Measurements from ENCODE around the gene GATC. TPM values are rescaled to one million over a fixed set of nuclear protein-coding genes. Genes with fewer than 3 reads are reported as not detected.

GATC gene
- total and polyA plus RNA-seq, 2 of the 4 experiments (the other 2 are of a cell fraction), result 8.7 to 16.5 TPM

DNA sequence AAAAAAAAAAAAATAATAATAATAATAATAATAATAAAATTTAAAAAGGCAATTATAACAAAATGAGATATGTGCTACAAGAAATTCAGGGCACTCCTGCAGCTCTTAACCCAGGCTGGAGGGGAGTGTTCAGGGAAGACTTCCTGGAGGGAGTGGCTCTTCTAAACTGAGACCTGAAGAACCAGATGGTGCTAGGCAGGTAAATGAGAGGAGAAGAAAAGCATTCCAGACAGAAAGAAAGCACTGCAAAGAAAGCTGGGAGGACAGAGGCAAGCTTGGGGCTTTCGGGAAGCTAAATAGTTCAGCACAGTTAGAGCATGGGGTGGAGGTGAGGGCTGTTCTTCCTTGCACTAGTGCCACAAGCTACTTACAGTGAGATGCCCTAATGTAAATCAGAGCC lies 33.2 kb downstream of the GATC start:
- no peak overlapping the region for H2BK20ac ChIP-seq (ENCODE audit: low read depth, low read length)
- POLR2A ChIA-PET (ENCODE audit: unreplicated experiment), result no interaction called here
- in situ Hi-C loops (cut with MboI; ENCODE audit: low sequenced_read_pairs), result no loop called here

More for the DNA sequence above, 33.2 kb downstream of the GATC start:
- dilution Hi-C loops (cut with HindIII; ENCODE audit: low sequenced_read_pairs, unreplicated experiment) (no loop called here), intact Hi-C loops (cut with micrococcal nuclease) (no loop called here)
- H4K5ac ChIP-seq (ENCODE audit: low read depth, low read length), result no peak overlapping the region
- no peak overlapping the region for H2AK5ac ChIP-seq (ENCODE audit: low read depth, low read length)
- H2BK5ac ChIP-seq (ENCODE audit: low read depth, low read length, poor library complexity, severe bottlenecking), result no peak overlapping the region
- DNase-seq (no peak), ATAC-seq (ENCODE audit: low read depth) (no peak)
- BruUV-seq (replicated peaks), result no TSS peak
- no peak overlapping the region for H2AK9ac ChIP-seq (replicated peaks; ENCODE audit: low read depth, low read length, poor library complexity)
- TF ChIP-seq RFX5 (IDR thresholded peaks at IDR 0.05; ENCODE audit: low read depth, low read length) (no peak), SMC3 (IDR thresholded peaks at IDR 0.05; ENCODE audit: low read depth, low read length) (no peak), RAD21 (IDR thresholded peaks at IDR 0.05; ENCODE audit: low read length) (no peak), FOS (IDR thresholded peaks at IDR 0.05; ENCODE audit: low read depth, low read length) (no peak), MAZ (IDR thresholded peaks at IDR 0.05; ENCODE audit: borderline replicate concordance, low read depth, low read length) (no peak), MXI1 (IDR thresholded peaks at IDR 0.05; ENCODE audit: borderline replicate concordance, low read depth, low read length) (no peak)
- TF ChIP-seq, protein P1, sequence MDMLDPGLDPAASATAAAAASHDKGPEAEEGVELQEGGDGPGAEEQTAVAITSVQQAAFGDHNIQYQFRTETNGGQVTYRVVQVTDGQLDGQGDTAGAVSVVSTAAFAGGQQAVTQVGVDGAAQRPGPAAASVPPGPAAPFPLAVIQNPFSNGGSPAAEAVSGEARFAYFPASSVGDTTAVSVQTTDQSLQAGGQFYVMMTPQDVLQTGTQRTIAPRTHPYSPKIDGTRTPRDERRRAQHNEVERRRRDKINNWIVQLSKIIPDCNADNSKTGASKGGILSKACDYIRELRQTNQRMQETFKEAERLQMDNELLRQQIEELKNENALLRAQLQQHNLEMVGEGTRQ (IDR thresholded peaks at IDR 0.05; ENCODE audit: low read depth, low read length), result no peak
- H3K9me1 ChIP-seq (ENCODE audit: insufficient read depth, low read length), result peaks cover 8% of the 10 kb centered on the region; the same call in 1 of the 2 replicates
- no peak overlapping the region for H4K8ac ChIP-seq (ENCODE audit: low read depth in 2 of 2, low read length in 2 of 2)
- no peak overlapping the region for H2BK15ac ChIP-seq (ENCODE audit: low read depth, low read length)
- no peak overlapping the region for H2BK120ac ChIP-seq (ENCODE audit: low read depth, low read length)
- H3K4me2 ChIP-seq (ENCODE audit: low read depth, low read length), result no peak overlapping the region
- no peak overlapping the region for H3K23ac ChIP-seq (ENCODE audit: low read depth, low read length)
- no peaks in the 10 kb centered on the region; the same call in 1 of the 2 replicates for H3K4me1 ChIP-seq (ENCODE audit: control insufficient read depth, insufficient read depth, low read length)
- no peaks in the 10 kb centered on the region for H3K27me3 ChIP-seq (ENCODE audit: control insufficient read depth, insufficient read depth, low read length)
- H3K27ac ChIP-seq (ENCODE audit: insufficient read depth, low read length), result no peak overlapping the region
- H3K9ac ChIP-seq (ENCODE audit: low read depth, low read length), result no peak overlapping the region
- no peak overlapping the region for H3K18ac ChIP-seq (ENCODE audit: low read depth, low read length)
- WGBS, 2 experiments (ENCODE audit: extremely low coverage in 2 of 2, insufficient read length in 1 of 2), result no CpG with 5 or more reads among the region's 1 CpG
- H3K14ac ChIP-seq (replicated peaks; ENCODE audit: low read depth, low read length), result no peak overlapping the region
- no peak overlapping the region for H3K4me3 ChIP-seq (ENCODE audit: insufficient read depth, low read depth, low read length)
- no peaks in the 10 kb centered on the region for H4K20me1 ChIP-seq (ENCODE audit: insufficient read depth, low read length)
- H2AFZ ChIP-seq (replicated peaks; ENCODE audit: low read length, poor library complexity), result no peak overlapping the region
- CTCF ChIA-PET, result no interaction called here
- H4K91ac ChIP-seq (ENCODE audit: insufficient read depth, low read depth, low read length), result no peak overlapping the region
- H3K4ac ChIP-seq (ENCODE audit: low read depth, low read length), result no peak overlapping the region
- no peak overlapping the region for H3K56ac ChIP-seq (ENCODE audit: extremely low read depth, insufficient read depth, low read length)
- H3K36me3 ChIP-seq (ENCODE audit: control insufficient read depth, insufficient read depth, low read length), result peaks cover 8% of the 10 kb centered on the region; the same call in 1 of the 2 replicates
- no peaks in the 10 kb centered on the region for H3K9me3 ChIP-seq (ENCODE audit: control insufficient read depth, insufficient read depth, low read length)
- H3K79me1 ChIP-seq (ENCODE audit: low read depth in 1 of 2, low read length in 2 of 2), result peaks cover 18 to 31% of the 10 kb centered on the region in 2 experiments; a peak in 3 of 4 replicates
